SK-N-SH (cell line): ENCODE measurements around the gene TRIM47. TPM values are rescaled to one million over a fixed set of nuclear protein-coding genes. Genes with fewer than 3 reads are reported as not detected.

ENCODE experiments used
- CTCF ChIA-PET: fragments of 300-600, 350-600 bp; formaldehyde crosslinking; extraction: SDS; loops from one replicate; lab custom pipeline; 2021; lab: Yijun Ruan, JAX
- POLR2A ChIA-PET: fragments of 350-600 bp; sonication (Branson Sonifier 250); formaldehyde crosslinking; extraction: SDS; loops from one replicate; lab custom pipeline; 2020; ENCODE audit warnings: antibody characterized with exemption, inconsistent platforms; lab: Yijun Ruan, JAX
- DNase-seq: peaks from one replicate; pipeline ENCODE4 v3.0.0; 2012
- H2AFZ ChIP-seq: fragments of 200-600 bp; sonication (generic); 2 replicates; pipeline ENCODE4 v1.8.1; 2016; ENCODE audit warnings: antibody characterized with exemption, mild to moderate bottlenecking, low read depth
- H3F3A ChIP-seq: fragments of 200-600 bp; sonication (generic); replicated peaks from 2 replicates; pipeline ENCODE3; 2016; ENCODE audit warnings: antibody characterized with exemption, mild to moderate bottlenecking; ENCODE audit not compliant: insufficient read depth
- H3K27ac ChIP-seq, 2 experiments: fragments of 200-500 bp in 1 of 2; fragments of 200-600 bp in 1 of 2; sonication (Bioruptor generic) in 1 of 2; sonication (generic), shearing (Covaris generic) in 1 of 2; 2 replicates each; pipeline versions ENCODE4 v1.5.1 to v1.6.1; 2014 to 2016; ENCODE audit warnings: low read depth in 2 of 2, inconsistent platforms in 1 of 2, low read length in 1 of 2, mild to moderate bottlenecking in 1 of 2, mixed read lengths in 1 of 2
- H3K27me3 ChIP-seq: fragments of 200-600 bp; sonication (generic), shearing (Covaris generic); 2 replicates; pipeline ENCODE4 v1.6.1; 2016; ENCODE audit warnings: mixed run types; ENCODE audit not compliant: insufficient read depth
- H3K36me3 ChIP-seq, 2 experiments: fragments of 200-500 bp in 1 of 2; fragments of 200-600 bp in 1 of 2; sonication (Bioruptor generic) in 1 of 2; sonication (generic) in 1 of 2; replicated peaks in 1 of 2; 2 replicates each; pipeline versions ENCODE3 to v1.5.1; 2014 to 2016; ENCODE audit warnings: low read length in 1 of 2, mild to moderate bottlenecking in 1 of 2; ENCODE audit not compliant: insufficient read depth in 2 of 2, control insufficient read depth in 1 of 2
- H3K4me1 ChIP-seq, 2 experiments: fragments of 200-500 bp in 1 of 2; fragments of 200-600 bp in 1 of 2; sonication (Bioruptor generic) in 1 of 2; sonication (generic), shearing (Covaris generic) in 1 of 2; 2 replicates each; pipeline versions ENCODE4 v1.5.1 to v1.6.1; 2014 to 2016; ENCODE audit warnings: low read depth in 1 of 2, low read length in 1 of 2, mixed run types in 1 of 2; ENCODE audit not compliant: insufficient read depth in 2 of 2, control insufficient read depth in 1 of 2
- H3K4me2 ChIP-seq: fragments of 200-600 bp; sonication (generic), shearing (Covaris generic); 2 replicates; pipeline ENCODE4 v1.6.1; 2017; ENCODE audit warnings: mixed run types
- H3K4me3 ChIP-seq, 2 experiments: fragments of 200-500 bp in 1 of 2; fragments of 200-600 bp in 1 of 2; sonication (Bioruptor generic) in 1 of 2; sonication (generic), shearing (Covaris generic) in 1 of 2; 2 replicates each; pipeline versions ENCODE4 v1.5.1 to v1.8.1; 2014 to 2016; ENCODE audit warnings: low read depth in 2 of 2, inconsistent platforms in 1 of 2, low read length in 1 of 2, mild to moderate bottlenecking in 1 of 2, mixed read lengths in 1 of 2, moderate library complexity in 1 of 2
- H3K79me2 ChIP-seq: fragments of 200-600 bp; sonication (generic); 2 replicates; pipeline ENCODE4 v1.8.1; 2017; ENCODE audit warnings: mild to moderate bottlenecking; ENCODE audit not compliant: insufficient read depth
- H3K9ac ChIP-seq: fragments of 200-600 bp; sonication (generic); 2 replicates; pipeline ENCODE4 v1.6.1; 2017; ENCODE audit warnings: mixed run types
- H3K9me2 ChIP-seq: fragments of 200-600 bp; sonication (generic); 2 replicates; pipeline ENCODE4 v1.6.1; 2017; ENCODE audit warnings: mixed run types
- H3K9me3 ChIP-seq: fragments of 200-600 bp; sonication (generic); 2 replicates; pipeline ENCODE4 v1.6.1; 2017; ENCODE audit warnings: mixed run types, mild to moderate bottlenecking, moderate library complexity
- H4K20me1 ChIP-seq: fragments of 200-600 bp; sonication (generic); 2 replicates; pipeline ENCODE4 v1.6.1; 2017; ENCODE audit warnings: mild to moderate bottlenecking, mixed run types; ENCODE audit not compliant: insufficient read depth
- EZH2phosphoT487 ChIP-seq: fragments of 200-600 bp; sonication (generic); IDR thresholded peaks from 2 replicates; pipeline ENCODE4 v1.6.1; 2017; ENCODE audit warnings: low read depth, mixed run types, mild to moderate bottlenecking, antibody characterized with exemption, moderate library complexity, borderline replicate concordance
- FOXJ3 ChIP-seq: sonication (generic); formaldehyde crosslinking; IDR thresholded peaks from 2 replicates; pipeline ENCODE4 v1.5.1; 2020; ENCODE audit warnings: mild to moderate bottlenecking, missing genetic modification reagents
- IRF3 ChIP-seq: fragments of 150-350 bp; IDR thresholded peaks from 2 replicates; pipeline ENCODE4 v1.6.1; 2016; ENCODE audit warnings: mild to moderate bottlenecking, low read depth, low read length
- REST ChIP-seq: IDR thresholded peaks from 2 replicates; pipeline ENCODE4 v1.6.1; 2012; ENCODE audit warnings: mild to moderate bottlenecking, low read depth, low read length, moderate library complexity
- WGBS: methylation state at CpG from one replicate; pipeline ENCODE4 v1.1.6; 2017; ENCODE audit warnings: low lambda C conversion rate; 5-methylcytosine and 5-hydroxymethylcytosine counted together
- polyA plus RNA-seq, 3 experiments: library from polyadenylated mRNA; depleted of rRNA; stranded (reverse); fragments of >200 nt; gene quantifications; 2 replicates each; pipeline ENCODE4 v1.2.3, GENCODE V29; 2012
- TF ChIP-seq, protein P1 (sequence below): fragments of 150-350 bp; IDR thresholded peaks from 2 replicates; pipeline ENCODE4 v1.6.1; 2017; ENCODE audit warnings: antibody characterized with exemption, low read length, low read depth, borderline replicate concordance
- TF ChIP-seq, protein P2 (sequence below): IDR thresholded peaks from 2 replicates; pipeline ENCODE4 v1.4.0; 2012; ENCODE audit warnings: low read depth, borderline replicate concordance

Gene TRIM47
- polyA plus RNA-seq, 1 of the 3 experiments (the other 2 are of a cell fraction), result 5.1 TPM

- H3K9ac ChIP-seq, result no peak overlapping the region
- no peak for DNase-seq
- H2AFZ ChIP-seq, result no peak overlapping the region
- TF ChIP-seq REST, result no peak
- TF ChIP-seq, protein P1, sequence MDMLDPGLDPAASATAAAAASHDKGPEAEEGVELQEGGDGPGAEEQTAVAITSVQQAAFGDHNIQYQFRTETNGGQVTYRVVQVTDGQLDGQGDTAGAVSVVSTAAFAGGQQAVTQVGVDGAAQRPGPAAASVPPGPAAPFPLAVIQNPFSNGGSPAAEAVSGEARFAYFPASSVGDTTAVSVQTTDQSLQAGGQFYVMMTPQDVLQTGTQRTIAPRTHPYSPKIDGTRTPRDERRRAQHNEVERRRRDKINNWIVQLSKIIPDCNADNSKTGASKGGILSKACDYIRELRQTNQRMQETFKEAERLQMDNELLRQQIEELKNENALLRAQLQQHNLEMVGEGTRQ, result no peak
- TF ChIP-seq, protein P2, sequence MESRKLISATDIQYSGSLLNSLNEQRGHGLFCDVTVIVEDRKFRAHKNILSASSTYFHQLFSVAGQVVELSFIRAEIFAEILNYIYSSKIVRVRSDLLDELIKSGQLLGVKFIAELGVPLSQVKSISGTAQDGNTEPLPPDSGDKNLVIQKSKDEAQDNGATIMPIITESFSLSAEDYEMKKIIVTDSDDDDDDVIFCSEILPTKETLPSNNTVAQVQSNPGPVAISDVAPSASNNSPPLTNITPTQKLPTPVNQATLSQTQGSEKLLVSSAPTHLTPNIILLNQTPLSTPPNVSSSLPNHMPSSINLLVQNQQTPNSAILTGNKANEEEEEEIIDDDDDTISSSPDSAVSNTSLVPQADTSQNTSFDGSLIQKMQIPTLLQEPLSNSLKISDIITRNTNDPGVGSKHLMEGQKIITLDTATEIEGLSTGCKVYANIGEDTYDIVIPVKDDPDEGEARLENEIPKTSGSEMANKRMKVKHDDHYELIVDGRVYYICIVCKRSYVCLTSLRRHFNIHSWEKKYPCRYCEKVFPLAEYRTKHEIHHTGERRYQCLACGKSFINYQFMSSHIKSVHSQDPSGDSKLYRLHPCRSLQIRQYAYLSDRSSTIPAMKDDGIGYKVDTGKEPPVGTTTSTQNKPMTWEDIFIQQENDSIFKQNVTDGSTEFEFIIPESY, result no peak
- no peak for TF ChIP-seq IRF3
- TF ChIP-seq, all 33 proteins: peak for 0
- CTCF ChIA-PET, result interaction anchor here (0.6 to 16.5 kb wide), 19 partner anchors 9 to 176 kb away, joined by 3 to 326 read pairs (median 14); partner anchors contain the start of genes GALK1, TRIM47, UNC13D and UNK
- POLR2A ChIA-PET, result interaction anchor here (0.6 to 1.9 kb wide), 8 partner anchors 14 to 76 kb away, joined by 3 to 14 read pairs (median 3); partner anchors contain the start of genes GALK1, UNC13D and UNK
- H3K4me2 ChIP-seq, result no peak overlapping the region
- H4K20me1 ChIP-seq, result no peaks in the 10 kb centered on the region
- H3K36me3 ChIP-seq, result peaks cover 0 to 5% of the 10 kb centered on the region in 2 experiments
- H3K79me2 ChIP-seq, result no peaks in the 10 kb centered on the region
- 92% methylated on average over 7 of the region's 7 CpGs for whole genome bisulfite sequencing
- peaks cover 5 to 27% of the 10 kb centered on the region in 2 experiments; a peak in 2 of 4 replicates for H3K4me1 ChIP-seq
- no peaks in the 10 kb centered on the region for H3K27me3 ChIP-seq
- no peaks in the 10 kb centered on the region for H3K9me3 ChIP-seq
- H3K9me2 ChIP-seq, result no peaks in the 10 kb centered on the region
- no peak overlapping the region for H3K4me3 ChIP-seq
- H3F3A ChIP-seq, result peaks cover 7% of the 10 kb centered on the region
- H3K27ac ChIP-seq, result no peak overlapping the region
These were observed 48.6 kb downstream of the TRIM47 start for GRCh38 chr17:75829747-75830146.

GRCh38 chr17:75828741-75829140 lies 49.6 kb downstream of the TRIM47 start:
- H3K4me3 ChIP-seq, result no peak overlapping the region
- ChIA-PET POLR2A (interaction anchor here (0.6 to 3.3 kb wide), 6 partner anchors 11 to 75 kb away, joined by 3 to 31 read pairs (median 8); partner anchors contain the start of genes UNC13D and WBP2), CTCF (interaction anchor here (0.8 to 16.5 kb wide), 17 partner anchors 13 to 195 kb away, joined by 3 to 326 read pairs (median 24); partner anchors contain the start of genes GALK1, TRIM65, UNC13D and UNK)
- no peaks in the 10 kb centered on the region for H3K79me2 ChIP-seq
- peaks cover 5 to 27% of the 10 kb centered on the region in 2 experiments; a peak in 2 of 4 replicates for H3K4me1 ChIP-seq
- TF ChIP-seq FOXJ3 (CRISPR knock-in tag) (no peak), EZH2phosphoT487 (no peak)
- H2AFZ ChIP-seq, result no peak overlapping the region
- no CpG with 5 or more reads among the region's 19 CpGs for WGBS
- H3K27me3 ChIP-seq, result no peaks in the 10 kb centered on the region
- H3K9me3 ChIP-seq, result no peaks in the 10 kb centered on the region
- no peak overlapping the region for H3K9ac ChIP-seq
- no peaks in the 10 kb centered on the region for H4K20me1 ChIP-seq
- H3K36me3 ChIP-seq, result peaks cover 0 to 15% of the 10 kb centered on the region in 2 experiments
- H3F3A ChIP-seq, result peaks cover 7% of the 10 kb centered on the region
- peak overlapping the region in 1 of 2 experiments; percentile 98; a peak in 2 of 4 replicates for H3K27ac ChIP-seq
- no peaks in the 10 kb centered on the region for H3K9me2 ChIP-seq
- DNase-seq, result no peak
- no peak overlapping the region for H3K4me2 ChIP-seq
